GM18951 (cell line): ENCODE data around the gene SECISBP2.
A peak's percentile ranks its signal among the peaks of the same experiment; 100 is the strongest.

Experiments used
- POLR2A ChIP-seq: IDR thresholded peaks from 4 replicates; pipeline ENCODE4 v1.6.1; 2011; ENCODE audit warnings: mild to moderate bottlenecking; ENCODE audit not compliant: insufficient read length, insufficient read depth; ENCODE audit errors: extremely low read depth
- in situ Hi-C: fragments of 300-500 bp; cut with MboI; formaldehyde crosslinking; loops from one replicate; pipeline ENCODE4 v1.12.0; 2022; ENCODE audit warnings: low sequenced_read_pairs, mixed read lengths, inconsistent platforms; ENCODE audit not compliant: unreplicated experiment

Gene SECISBP2

DNA sequence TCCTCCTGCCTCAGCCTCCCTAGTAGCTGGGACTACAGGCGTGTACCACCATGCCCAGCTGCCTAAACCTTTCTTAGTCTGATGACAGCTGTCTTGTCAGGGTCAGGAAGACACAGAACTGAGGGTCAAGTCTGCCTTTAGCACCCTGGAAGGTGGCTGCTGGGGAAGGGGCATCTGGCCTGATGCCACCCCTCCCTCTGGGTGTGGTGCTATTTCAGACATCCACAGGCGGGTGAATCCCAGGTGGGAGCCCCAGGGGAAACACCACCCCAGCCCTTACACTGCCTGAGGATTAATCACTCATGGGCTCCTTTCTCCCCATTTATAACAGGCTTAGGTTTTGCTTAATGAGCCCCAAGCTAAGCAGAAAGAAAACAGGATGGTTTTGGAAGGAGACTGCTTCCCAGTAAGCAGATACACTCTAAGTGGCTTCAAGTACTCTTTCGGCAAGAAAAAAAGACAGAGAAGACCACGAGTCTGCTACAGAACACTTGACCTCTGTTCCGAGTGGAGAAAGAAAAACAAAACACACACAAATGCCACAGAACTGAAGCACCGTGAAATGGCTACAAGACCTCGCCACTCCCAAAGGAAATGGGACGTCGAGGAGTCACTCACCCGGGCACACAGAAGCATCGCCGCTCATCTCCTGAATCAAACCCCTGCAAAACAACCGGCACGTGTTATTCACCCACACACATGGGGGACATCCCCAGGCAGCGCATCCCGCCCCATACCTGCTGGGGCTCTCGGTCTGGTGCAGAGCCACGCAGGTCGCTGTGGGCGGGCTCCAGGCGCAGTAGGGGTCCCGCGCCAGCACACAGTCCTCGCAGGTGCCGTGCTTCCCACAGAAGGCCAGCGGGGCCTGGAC, 62.4 kb downstream of the SECISBP2 start:
- peak; percentile 23 for TF ChIP-seq POLR2A
- in situ Hi-C loops, result no loop called here

DNA sequence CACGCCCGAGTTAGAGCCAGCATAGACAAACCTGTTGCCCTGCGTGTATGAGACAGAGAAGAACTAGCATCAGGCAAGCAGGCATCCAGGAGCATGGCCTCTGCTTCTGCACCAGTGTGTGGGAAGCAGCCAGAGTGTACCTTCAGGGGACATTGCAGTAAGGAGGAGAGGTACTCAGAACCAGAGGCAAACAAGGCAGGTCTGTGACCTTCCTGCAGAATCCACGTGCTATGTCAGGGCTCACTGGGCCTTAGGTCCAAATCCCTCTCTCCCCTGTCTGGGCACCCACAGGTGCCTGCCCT, 63.0 kb downstream of the SECISBP2 start:
- in situ Hi-C loops, result no loop called here

DNA sequence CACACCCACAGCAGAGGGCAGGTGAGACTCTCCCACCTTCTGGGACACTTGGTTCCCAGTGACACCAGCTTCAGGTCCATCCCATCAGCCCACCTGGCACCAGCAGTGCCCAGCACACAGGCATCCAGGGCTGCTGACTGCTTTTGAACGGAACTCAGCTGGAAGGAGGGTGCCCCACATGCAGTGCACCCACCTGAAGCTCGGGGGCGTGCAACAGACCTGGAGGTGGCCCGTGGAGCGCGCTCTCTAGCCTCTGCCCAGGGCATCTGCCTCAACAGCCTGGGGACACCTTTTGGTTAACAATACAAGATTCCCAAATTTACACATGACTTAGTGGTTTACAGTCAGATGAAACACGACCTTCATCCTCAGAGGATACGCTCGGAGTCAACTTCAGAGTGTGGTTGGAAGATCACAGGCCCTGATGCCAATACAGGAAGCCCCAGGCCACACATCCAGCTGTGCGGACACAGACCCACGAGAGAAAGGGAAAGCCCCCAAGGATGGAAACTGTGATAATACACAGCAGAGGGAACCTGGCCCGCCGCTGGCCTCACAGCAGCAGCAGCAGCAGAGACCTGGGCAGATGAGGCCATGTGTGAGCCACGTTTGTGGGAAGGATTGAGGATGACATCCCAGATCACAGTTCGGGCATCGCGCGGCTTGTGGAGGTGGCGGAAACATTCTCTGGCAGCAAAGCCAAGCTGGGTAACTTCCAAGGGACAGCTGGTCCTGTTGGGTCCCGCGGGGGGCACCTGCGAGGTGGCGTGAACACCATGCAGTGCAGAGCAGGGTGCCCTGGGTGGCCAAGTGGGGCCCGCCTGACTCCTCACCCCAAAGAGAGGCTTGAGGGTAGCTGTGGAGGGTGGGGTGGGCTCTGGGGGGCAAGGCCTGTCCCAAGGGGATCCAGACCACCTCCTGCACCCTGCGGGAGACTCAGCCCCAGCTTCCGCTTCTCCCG, 64.0 kb downstream of the SECISBP2 start:
- in situ Hi-C loops, result no loop called here
- peak; percentile 13 for TF ChIP-seq POLR2A

More for the DNA sequence above, 63.0 kb downstream of the SECISBP2 start:
- no peak for TF ChIP-seq POLR2A

DNA sequence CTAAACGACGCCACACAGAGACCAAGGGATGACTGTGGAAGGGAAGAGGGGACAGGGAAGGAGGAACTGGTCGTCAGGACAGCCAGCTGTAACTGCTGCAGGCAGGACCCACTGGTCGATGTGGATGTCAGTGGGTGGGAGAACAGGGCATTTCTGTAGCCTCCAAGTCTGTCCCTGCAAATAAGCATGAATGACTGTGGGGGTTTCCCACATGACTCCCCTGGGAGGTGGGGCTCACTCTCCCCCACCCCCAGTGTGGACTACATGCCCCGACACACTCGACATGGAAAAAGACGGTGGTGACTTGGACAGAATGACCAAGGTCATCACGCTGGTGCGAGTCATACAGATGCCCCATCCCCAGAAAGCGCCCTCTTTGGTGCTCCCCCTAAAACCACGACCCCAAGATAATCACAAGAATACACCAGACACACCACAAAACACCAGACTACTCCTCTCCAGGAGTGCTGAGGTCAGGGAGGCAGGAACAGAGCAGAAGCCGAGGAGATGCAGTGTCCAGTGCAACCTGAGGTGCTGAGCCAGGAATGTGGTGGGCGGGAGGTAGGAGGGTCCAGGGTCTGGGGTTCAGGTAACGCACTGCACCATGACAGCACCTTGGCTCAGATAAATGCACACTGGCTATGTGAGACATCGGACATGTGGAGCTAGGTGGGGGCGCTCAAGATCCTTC, 64.9 kb downstream of the SECISBP2 start:
- in situ Hi-C loops, result no loop called here
- TF ChIP-seq POLR2A, result no peak

DNA sequence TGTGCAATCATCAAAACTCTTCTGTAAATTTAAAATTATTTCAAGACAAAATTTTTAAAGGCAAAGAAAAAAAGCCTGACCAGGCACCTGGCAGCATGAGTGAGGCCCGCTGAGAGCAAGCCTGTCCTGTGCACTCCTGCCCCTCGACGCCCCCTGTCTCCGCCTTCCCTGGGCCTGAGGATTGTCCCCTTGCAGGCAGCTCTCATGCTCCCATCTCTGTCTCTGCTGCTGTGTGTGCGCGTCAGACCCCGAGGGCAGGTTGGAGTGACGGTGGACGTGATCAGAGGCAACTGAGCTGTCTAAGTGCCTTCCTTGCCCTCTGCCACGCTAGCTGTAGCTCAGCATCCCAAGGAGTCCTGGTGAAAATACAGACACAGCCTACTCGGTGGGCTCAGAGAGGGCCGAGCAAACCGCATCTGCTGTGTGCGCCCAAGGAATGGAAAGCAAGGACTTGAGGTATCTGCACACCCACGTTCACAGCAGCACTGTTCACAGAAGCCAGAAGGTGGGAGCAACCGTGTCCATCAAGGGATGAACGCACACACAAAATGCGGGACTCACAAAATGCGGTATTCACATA, 65.5 kb downstream of the SECISBP2 start:
- no peak for TF ChIP-seq POLR2A
- in situ Hi-C loops, result no loop called here

DNA sequence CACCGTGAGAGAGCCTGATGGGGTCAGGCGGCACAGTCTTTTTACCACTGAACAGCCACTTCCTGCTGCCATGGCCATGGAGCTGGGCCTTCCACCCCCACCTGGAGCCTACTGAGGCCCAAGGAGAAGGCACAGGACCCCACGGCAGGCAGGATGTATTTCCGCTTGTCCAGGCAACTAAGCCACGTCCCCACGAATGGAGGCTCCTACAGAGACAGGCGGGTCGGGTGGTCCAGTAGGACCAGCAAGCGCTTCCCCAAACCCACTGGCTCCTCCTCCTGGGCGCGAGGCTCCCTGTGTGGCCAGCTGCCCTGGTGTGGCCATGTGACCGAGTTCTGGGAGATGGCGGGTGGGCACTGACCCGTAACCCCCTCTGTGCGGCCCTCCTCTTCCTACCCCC, 66.5 kb downstream of the SECISBP2 start:
- in situ Hi-C loops, result no loop called here
- peak; percentile 19 for TF ChIP-seq POLR2A

DNA sequence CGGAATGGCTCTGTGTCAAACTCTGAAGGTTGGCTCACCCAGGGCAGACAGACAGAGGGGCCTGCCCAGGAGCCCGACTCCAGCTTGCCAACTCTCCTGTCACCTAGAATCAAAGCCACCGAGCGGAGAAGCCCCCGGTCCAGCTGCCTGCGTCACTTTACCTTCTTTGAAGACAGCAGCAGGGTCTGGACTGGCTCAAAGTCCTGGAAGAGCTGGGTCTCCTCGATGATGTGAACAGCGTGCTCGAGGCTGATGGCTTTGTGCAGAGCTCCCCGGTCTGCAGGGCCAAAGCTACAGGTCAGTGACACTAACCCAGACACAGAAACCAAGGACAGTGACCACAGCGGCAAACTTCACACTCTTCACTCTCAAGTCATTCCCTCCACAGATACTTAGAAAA, 67.9 kb downstream of the SECISBP2 start:
- TF ChIP-seq POLR2A, result no peak
- in situ Hi-C loops, result no loop called here

DNA sequence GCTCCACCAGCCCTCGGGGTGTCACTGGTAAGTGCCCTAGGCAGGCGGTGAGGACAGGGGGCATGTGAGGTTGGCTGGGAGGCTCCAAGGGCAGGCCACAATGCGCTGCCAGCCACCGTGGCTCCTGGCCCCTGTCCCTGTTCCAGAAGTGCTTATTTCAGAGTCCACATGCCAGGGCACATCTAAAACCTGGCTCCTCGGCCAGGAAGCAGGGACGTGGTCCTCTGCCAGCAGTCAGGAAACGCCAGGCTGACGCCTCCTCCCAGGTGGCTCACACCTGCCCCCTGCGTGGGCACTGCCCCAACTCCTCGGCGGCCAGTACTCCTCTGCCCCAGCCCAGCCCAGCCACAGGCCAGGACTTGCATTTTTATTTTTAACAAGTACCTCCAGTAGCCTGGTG, 68.5 kb downstream of the SECISBP2 start:
- in situ Hi-C loops, result no loop called here
- TF ChIP-seq POLR2A, result no peak

DNA sequence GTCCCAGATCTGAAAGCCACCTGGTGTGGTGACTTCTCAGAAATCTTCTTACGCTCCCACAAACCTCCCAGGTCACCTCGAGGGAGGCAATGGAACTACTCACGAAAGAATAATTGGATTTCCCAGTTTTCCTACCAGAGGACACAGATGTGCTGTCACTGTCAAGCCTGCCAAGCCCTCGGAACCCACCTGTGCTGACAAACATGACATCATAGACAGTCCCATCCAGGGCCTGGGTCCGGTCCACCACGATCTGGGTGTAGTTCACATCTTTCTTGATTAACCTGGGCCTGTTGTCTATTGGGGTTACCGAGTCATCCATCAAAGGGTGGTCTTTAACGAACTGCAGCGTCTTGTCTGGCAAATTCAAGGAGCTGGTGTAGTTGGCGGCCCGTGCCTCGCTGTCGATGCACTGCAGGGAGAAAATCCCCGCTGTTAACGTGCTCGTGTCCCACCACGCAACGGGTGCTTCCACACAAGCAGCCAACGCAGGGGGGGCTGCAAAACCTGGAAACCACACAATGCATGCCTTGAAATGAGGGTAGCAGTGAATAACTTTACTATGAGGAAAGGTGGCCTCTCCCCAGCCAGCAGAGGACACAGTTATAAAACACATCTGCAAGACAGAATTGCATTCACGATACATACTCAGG, 69.0 kb downstream of the SECISBP2 start:
- in situ Hi-C loops, result no loop called here
- TF ChIP-seq POLR2A, result no peak

DNA sequence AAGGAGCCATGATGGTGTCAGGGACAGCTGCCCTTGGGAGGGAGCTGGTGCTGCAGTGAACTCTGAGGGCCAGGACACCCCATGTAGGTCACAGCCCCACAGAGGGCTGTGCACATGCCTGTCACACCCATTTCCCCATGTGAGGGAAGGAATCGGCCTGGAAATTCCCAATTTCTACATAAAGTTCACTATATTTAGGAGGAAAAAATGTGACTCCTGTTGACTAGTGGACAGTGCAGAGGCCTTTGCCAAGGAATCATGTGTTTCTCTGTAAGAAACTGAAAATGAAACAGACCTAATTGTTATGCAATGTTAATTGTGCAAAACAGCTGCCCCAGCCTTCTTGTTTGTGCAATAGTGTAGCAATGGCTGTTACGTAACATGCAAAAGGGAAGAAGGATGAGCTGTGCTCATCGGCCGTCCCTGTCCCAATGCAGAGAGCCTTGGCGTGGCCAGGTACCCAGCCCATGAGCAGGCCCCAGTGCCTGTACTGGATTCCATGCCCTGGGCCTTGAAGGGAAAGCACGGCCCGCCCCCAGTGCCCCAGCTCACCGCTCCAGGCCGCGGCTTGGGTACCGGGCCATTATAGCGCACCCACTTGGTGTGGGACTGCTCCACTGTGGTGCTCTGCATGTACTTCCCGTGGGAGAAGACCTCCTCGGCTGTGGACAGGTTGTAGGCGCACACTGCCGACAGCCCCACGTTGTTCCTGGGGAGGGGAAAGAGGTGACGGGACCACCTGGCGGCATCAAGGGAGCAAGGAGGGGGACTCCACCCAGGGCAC, 70.0 kb downstream of the SECISBP2 start:
- TF ChIP-seq POLR2A, result no peak
- in situ Hi-C loops, result no loop called here

DNA sequence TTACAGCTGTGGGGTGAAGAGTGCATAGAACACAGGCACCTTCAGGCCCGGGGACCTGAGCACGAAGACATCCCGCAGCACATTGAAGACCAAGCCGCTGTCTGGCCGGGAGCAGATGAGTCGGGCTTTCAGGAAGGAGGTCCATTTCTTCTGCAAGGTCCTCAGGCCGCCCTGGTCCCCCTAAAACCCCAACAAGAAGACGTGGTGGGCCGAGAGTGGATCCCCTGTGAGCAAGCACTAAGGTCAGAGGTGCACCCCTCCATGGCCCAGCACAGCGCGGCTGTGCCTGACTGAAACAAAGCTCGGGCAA, 70.5 kb downstream of the SECISBP2 start:
- in situ Hi-C loops, result no loop called here
- no peak for TF ChIP-seq POLR2A

DNA sequence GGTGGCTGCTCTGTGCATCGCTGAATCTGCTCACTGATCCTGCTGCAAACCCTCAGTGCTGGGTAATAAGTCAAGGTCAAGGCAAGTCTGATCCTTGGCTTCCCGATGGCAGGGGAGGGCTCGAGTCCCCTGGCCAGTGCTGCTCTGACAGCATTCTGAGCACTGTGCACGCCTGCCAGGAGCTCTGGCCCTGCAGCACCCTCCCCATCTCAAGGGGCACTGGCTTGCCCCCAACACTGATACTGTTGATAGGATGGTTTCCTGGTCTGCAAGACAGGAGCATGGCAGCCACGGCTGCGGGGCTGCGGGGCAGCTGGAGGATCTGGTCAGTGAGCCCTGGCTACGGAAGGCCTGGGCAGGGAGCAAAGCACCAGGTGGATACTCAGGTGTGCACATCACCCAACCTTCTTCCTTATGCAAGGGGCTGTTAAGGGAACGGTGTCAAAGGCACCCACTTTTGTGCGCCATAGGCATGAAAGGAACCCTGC, 71.8 kb downstream of the SECISBP2 start:
- in situ Hi-C loops, result no loop called here
- no peak for TF ChIP-seq POLR2A
